Kidney (tissue), 14 donors: ENCODE measurements around the gene RIC8B. TPM values are rescaled to one million over a fixed set of nuclear protein-coding genes. Genes with fewer than 3 reads are reported as not detected.

ENCODE experiments used
- DNase-seq, 5 donors: peaks; one replicate each; pipeline ENCODE4 v3.0.0-alpha.2; 2013 to 2020
- FAIRE-seq: peaks from 2 replicates; lab custom pipeline; 2012; peaks lifted over from hg19 to GRCh38; lab: Jason Lieb, UNC
- H3K27ac ChIP-seq, 2 donors: one replicate each; pipeline ENCODE4 v1.7.0; 2013; ENCODE audit warnings: low read depth in 2 of 2, low read length in 2 of 2, inconsistent platforms in 1 of 2
- H3K27me3 ChIP-seq: one replicate; pipeline ENCODE4 v1.7.1; 2013; ENCODE audit warnings: low read length, inconsistent platforms; ENCODE audit not compliant: control insufficient read depth, insufficient read depth
- H3K36me3 ChIP-seq, 3 donors: one replicate each; pipeline versions ENCODE4 v1.7.0 to v1.7.1; 2013; ENCODE audit warnings: low read length in 3 of 3, control low read depth in 1 of 3, inconsistent platforms in 1 of 3; ENCODE audit not compliant: insufficient read depth in 3 of 3, control insufficient read depth in 2 of 3
- H3K4me1 ChIP-seq, 3 donors: one replicate each; pipeline versions ENCODE4 v1.7.0 to v1.7.1; 2013; ENCODE audit warnings: low read length in 3 of 3, inconsistent platforms in 1 of 3, low read depth in 1 of 3; ENCODE audit not compliant: control insufficient read depth in 2 of 3, insufficient read depth in 2 of 3
- H3K4me3 ChIP-seq, 3 donors: one replicate each; pipeline versions ENCODE4 v1.7.0 to v1.8.1; 2013; ENCODE audit warnings: low read length in 3 of 3, control low read depth in 1 of 3, inconsistent platforms in 1 of 3
- H3K9ac ChIP-seq, 3 donors: one replicate each; pipeline versions ENCODE4 v1.7.0 to v1.7.1; 2013; ENCODE audit warnings: low read length in 3 of 3, control low read depth in 1 of 3, inconsistent platforms in 1 of 3
- H3K9me3 ChIP-seq, 3 donors: one replicate each; pipeline versions ENCODE4 v1.7.0 to v1.7.1; 2013; ENCODE audit warnings: low read length in 3 of 3, control low read depth in 1 of 3, inconsistent platforms in 1 of 3; ENCODE audit not compliant: control insufficient read depth in 2 of 3, insufficient read depth in 1 of 3
- CTCF ChIP-seq: IDR thresholded peaks from 3 replicates; pipeline ENCODE4 v1.5.1; 2012; ENCODE audit warnings: mild to moderate bottlenecking, moderate library complexity, borderline replicate concordance; ENCODE audit not compliant: insufficient read depth; ENCODE audit errors: extremely low read depth
- intact Hi-C: fragments of 100-400 bp; cut with DNase I; formaldehyde crosslinking; loops from one replicate; pipeline ENCODE4 v1.11.1; 2022
- polyA plus RNA-seq: library from polyadenylated mRNA; stranded (reverse); fragments of 350-450 nt; fragmentation: Illumina TruSeq; extraction: RNeasy Lipid Tissue Mini Kit (QIAGEN cat#74804); gene quantifications from one replicate; pipeline ENCODE4 v1.2.3, GENCODE V29; 2014; ENCODE audit warnings: low read depth, low replicate concordance; ENCODE audit not compliant: insufficient read depth
- total RNA-seq: library from RNA; stranded (reverse); fragmentation: NEBNext Ultra II Directional; extraction: Animal tissue kit (Norgen Biotek cat#: 25700); gene quantifications from one replicate; pipeline ENCODE4 v1.2.1, GENCODE V29; 2021
- donor health status: control.
- donor health status: control.
- donor health status: control.
- donor health status: control.
- donor health status: control.
- donor health status: DM: yes; HTN: yes; CAD: no.
- donor health status: Normal renal cell carcinoma (clear cell type).

RIC8B gene
- total and polyA plus RNA-seq, 2 donors from 2014 or later: 7.7 to 18.0 TPM

- FAIRE-seq (no peak), DNase-seq (no peak)
- no peaks in the 10 kb centered on the region for H3K36me3 ChIP-seq
- no peak overlapping the region for H3K27ac ChIP-seq
- no peaks in the 10 kb centered on the region for H3K9me3 ChIP-seq
- H3K4me3 ChIP-seq: no peak overlapping the region
- H3K4me1 ChIP-seq: peaks cover 0 to 2% (median 0%) of the 10 kb centered on the region in 3 donors
- H3K27me3 ChIP-seq: no peaks in the 10 kb centered on the region
- intact Hi-C loops: no loop called here
- TF ChIP-seq CTCF: no peak
- no peak overlapping the region for H3K9ac ChIP-seq
Observed at GRCh38 chr12:106907411-106907810, 132.9 kb downstream of the RIC8B start.

GRCh38 chr12:106907846-106908245 lies 133.4 kb downstream of the RIC8B start:
- H3K4me1 ChIP-seq: peaks cover 0 to 2% (median 0%) of the 10 kb centered on the region in 3 donors
- H3K27ac ChIP-seq: no peak overlapping the region
- H3K9me3 ChIP-seq: no peaks in the 10 kb centered on the region
- TF ChIP-seq CTCF: no peak
- intact Hi-C loops: no loop called here
- H3K36me3 ChIP-seq: no peaks in the 10 kb centered on the region
- H3K9ac ChIP-seq: no peak overlapping the region
- FAIRE-seq: no peak
- no peak for DNase-seq
- no peak overlapping the region for H3K4me3 ChIP-seq
- no peaks in the 10 kb centered on the region for H3K27me3 ChIP-seq

GRCh38 chr12:106908561-106908960 lies 134.1 kb downstream of the RIC8B start:
- H3K9ac ChIP-seq: no peak overlapping the region
- FAIRE-seq: no peak
- intact Hi-C loops: no loop called here
- no peaks in the 10 kb centered on the region for H3K27me3 ChIP-seq
- no peak overlapping the region for H3K27ac ChIP-seq
- H3K4me1 ChIP-seq: no peaks in the 10 kb centered on the region
- DNase-seq: no peak
- no peaks in the 10 kb centered on the region for H3K9me3 ChIP-seq
- no peak overlapping the region for H3K4me3 ChIP-seq
- no peak for TF ChIP-seq CTCF
- H3K36me3 ChIP-seq: no peaks in the 10 kb centered on the region

GRCh38 chr12:106910202-106910601 lies 135.7 kb downstream of the RIC8B start:
- H3K4me3 ChIP-seq: no peak overlapping the region
- no peak overlapping the region for H3K27ac ChIP-seq
- no peak for DNase-seq
- no peaks in the 10 kb centered on the region for H3K27me3 ChIP-seq
- H3K36me3 ChIP-seq: no peaks in the 10 kb centered on the region
- no peak for TF ChIP-seq CTCF
- no peak for FAIRE-seq
- H3K9me3 ChIP-seq: no peaks in the 10 kb centered on the region
- no peaks in the 10 kb centered on the region for H3K4me1 ChIP-seq
- no peak overlapping the region for H3K9ac ChIP-seq
- intact Hi-C loops: loop anchor here (10.0 kb wide), 1 partner anchor 525 kb away; no protein-coding TSS in a partner anchor
